PC-9 (cell line): ENCODE results near the gene DPP9. TPM values are rescaled to one million over a fixed set of nuclear protein-coding genes. Genes with fewer than 3 reads are reported as not detected.

Experiments used
- BruUV-seq: library from RNA; stranded (reverse); fragments of 400-500 nt; replicated peaks from 2 replicates; lab custom pipeline; 2021; lab: Mats Ljungman, UMichigan
- CTCF ChIA-PET: fragments of 300-600 bp; sonication (Branson Sonifier 250); formaldehyde crosslinking; loops from one replicate; lab custom pipeline; 2022; ENCODE audit warnings: antibody characterized with exemption; lab: Charles Lee
- POLR2A ChIA-PET: fragments of 300-600 bp; sonication (Branson Sonifier 250); formaldehyde crosslinking; loops from one replicate; lab custom pipeline; 2022; ENCODE audit warnings: antibody characterized with exemption; ENCODE audit not compliant: unreplicated experiment; lab: Charles Lee
- DNase-seq, 2 experiments: peaks; one replicate each; pipeline versions ENCODE4 v3.0.0 to v3.0.0-alpha.2; 2015 to 2022; ENCODE audit warnings: mixed read lengths in 1 of 2
- H2AFZ ChIP-seq: fragments of 200-600 bp; sonication (generic); 2 replicates; pipeline ENCODE4 v1.8.1; 2017; ENCODE audit warnings: antibody characterized with exemption
- H3F3A ChIP-seq: fragments of 200-600 bp; sonication (generic); 2 replicates; pipeline ENCODE4 v1.8.1; 2017; ENCODE audit warnings: antibody characterized with exemption, mild to moderate bottlenecking, low read depth; ENCODE audit not compliant: insufficient read depth
- H3K27ac ChIP-seq: fragments of 200-600 bp; sonication (generic); 2 replicates; pipeline ENCODE4 v1.6.1; 2016; ENCODE audit warnings: mixed run types
- H3K27me3 ChIP-seq: fragments of 200-600 bp; sonication (generic); 2 replicates; pipeline ENCODE4 v1.6.1; 2016; ENCODE audit warnings: low read depth, mixed run types; ENCODE audit not compliant: insufficient read depth
- H3K36me3 ChIP-seq: fragments of 200-600 bp; sonication (generic); 2 replicates; pipeline ENCODE4 v1.6.1; 2016; ENCODE audit warnings: low read depth, mixed run types
- H3K4me1 ChIP-seq: fragments of 200-600 bp; sonication (generic); replicated peaks from 2 replicates; pipeline ENCODE4 v1.6.1; 2016; ENCODE audit warnings: mixed run types; ENCODE audit not compliant: insufficient read depth
- H3K4me2 ChIP-seq: fragments of 200-600 bp; sonication (generic); 2 replicates; pipeline ENCODE4 v1.6.1; 2017; ENCODE audit warnings: mixed run types
- H3K4me3 ChIP-seq: fragments of 200-600 bp; sonication (generic); 2 replicates; pipeline ENCODE4 v1.6.1; 2016; ENCODE audit warnings: mixed run types
- H3K79me2 ChIP-seq: fragments of 200-600 bp; sonication (generic); 2 replicates; pipeline ENCODE4 v1.6.1; 2017; ENCODE audit warnings: low read depth, mixed run types
- H3K9me2 ChIP-seq: fragments of 200-600 bp; sonication (generic); 2 replicates; pipeline ENCODE4 v1.8.1; 2017; ENCODE audit warnings: mild to moderate bottlenecking; ENCODE audit not compliant: insufficient read depth
- H3K9me3 ChIP-seq: fragments of 200-600 bp; sonication (generic); 2 replicates; pipeline ENCODE4 v1.8.1; 2016; ENCODE audit warnings: low read depth; ENCODE audit not compliant: insufficient read depth
- H4K20me1 ChIP-seq: fragments of 200-600 bp; sonication (generic); 2 replicates; pipeline ENCODE4 v1.8.1; 2017; ENCODE audit not compliant: insufficient read depth
- CTCF ChIP-seq: fragments of 200-600 bp; sonication (generic); conservative IDR thresholded peaks from 2 replicates; pipeline ENCODE4 v1.6.1; 2017; ENCODE audit warnings: mixed run types, antibody characterized with exemption, mild to moderate bottlenecking, moderate library complexity
- EZH2 ChIP-seq: fragments of 200-600 bp; sonication (generic); IDR thresholded peaks from 2 replicates; pipeline ENCODE4 v1.8.0; 2017; ENCODE audit warnings: antibody characterized with exemption, low read depth
- intact Hi-C: fragments of 100-400 bp; cut with micrococcal nuclease; formaldehyde crosslinking; loops from one replicate; pipeline ENCODE4 v1.10.0; 2022; ENCODE audit not compliant: unreplicated experiment
- total RNA-seq: library from RNA; stranded (reverse); gene quantifications from 2 replicates; pipeline ENCODE4 v1.2.3, GENCODE V29; 2021

DPP9 gene
- total RNA-seq, 1 experiment from 2014 or later, result 85.3 TPM

GRCh38 chr19:4642625-4643024 lies 81.0 kb downstream of the DPP9 start:
- Histone ChIP-seq H3K9me2 (no peaks in the 10 kb centered on the region), H3K4me3 (no peak overlapping the region), H3K9me3 (no peaks in the 10 kb centered on the region), H3K27me3 (no peaks in the 10 kb centered on the region), H3K27ac (no peak overlapping the region), H2AFZ (no peak overlapping the region), H3F3A (no peaks in the 10 kb centered on the region), H4K20me1 (no peaks in the 10 kb centered on the region), H3K36me3 (no peaks in the 10 kb centered on the region), H3K79me2 (no peaks in the 10 kb centered on the region), H3K4me2 (no peak overlapping the region), H3K4me1 (no peaks in the 10 kb centered on the region)
- TF ChIP-seq CTCF (no peak), EZH2 (no peak)
- intact Hi-C loops, result no loop called here
- no peak for DNase-seq
- POLR2A ChIA-PET, result no interaction called here
- BruUV-seq, result no TSS peak
- CTCF ChIA-PET, result no interaction called here

GRCh38 chr19:4641132-4641531 lies 82.5 kb downstream of the DPP9 start:
- no peaks in the 10 kb centered on the region for H3K4me1 ChIP-seq
- no peak overlapping the region for H3K4me3 ChIP-seq
- ChIA-PET POLR2A (interaction anchor here (0.7 kb wide), 1 partner anchor 150 kb away, joined by 3 read pairs; no protein-coding TSS in a partner anchor), CTCF (interaction anchor here (0.5 kb wide), 1 partner anchor 185 kb away, joined by 4 read pairs; no protein-coding TSS in a partner anchor)
- no peak overlapping the region for H3K4me2 ChIP-seq
- no peak overlapping the region for H2AFZ ChIP-seq
- no peaks in the 10 kb centered on the region for H3K79me2 ChIP-seq
- no peaks in the 10 kb centered on the region for H3K27me3 ChIP-seq
- H3K9me2 ChIP-seq, result no peaks in the 10 kb centered on the region
- no peaks in the 10 kb centered on the region for H3K9me3 ChIP-seq
- DNase-seq, result no peak
- H3F3A ChIP-seq, result no peaks in the 10 kb centered on the region
- intact Hi-C loops, result no loop called here
- no peak overlapping the region for H3K27ac ChIP-seq
- H4K20me1 ChIP-seq, result no peaks in the 10 kb centered on the region
- no peaks in the 10 kb centered on the region for H3K36me3 ChIP-seq
- BruUV-seq, result no TSS peak
- no peak for TF ChIP-seq CTCF
- TF ChIP-seq EZH2, result no peak

- no TSS peak for BruUV-seq
- intact Hi-C loops, result no loop called here
- H3F3A ChIP-seq, result no peaks in the 10 kb centered on the region
- TF ChIP-seq CTCF, result no peak
- TF ChIP-seq EZH2, result no peak
- POLR2A ChIA-PET, result interaction anchor here (0.7 kb wide), 1 partner anchor 150 kb away, joined by 3 read pairs; no protein-coding TSS in a partner anchor
- H3K9me3 ChIP-seq, result no peaks in the 10 kb centered on the region
- no peak for DNase-seq
- no peak overlapping the region for H3K27ac ChIP-seq
- H3K79me2 ChIP-seq, result no peaks in the 10 kb centered on the region
- no peak overlapping the region for H3K4me3 ChIP-seq
- CTCF ChIA-PET, result no interaction called here
- H3K4me1 ChIP-seq, result no peaks in the 10 kb centered on the region
- no peaks in the 10 kb centered on the region for H3K36me3 ChIP-seq
- no peak overlapping the region for H2AFZ ChIP-seq
- no peaks in the 10 kb centered on the region for H3K27me3 ChIP-seq
- no peaks in the 10 kb centered on the region for H4K20me1 ChIP-seq
- peak overlapping the region; percentile 65 for H3K4me2 ChIP-seq
- H3K9me2 ChIP-seq, result no peaks in the 10 kb centered on the region
These were observed 83.2 kb downstream of the DPP9 start for GRCh38 chr19:4640247-4641000.
